DND-41 (cell line): Measurements from ENCODE around the gene GLIPR1L1.

Experiments used
- ATAC-seq: fragments of 200-7000 bp; cut with Tn5 transposase; 3 replicates; pipeline ENCODE4 v1.9.1; 2021; ENCODE audit warnings: low read depth; ENCODE audit not compliant: insufficient read depth
- DNase-seq: peaks from one replicate; pipeline ENCODE4 v3.0.0-alpha.2; 2020
- H2AFZ ChIP-seq: 2 replicates; pipeline ENCODE4 v1.6.0; 2012; ENCODE audit warnings: low read depth, low read length
- H3K27ac ChIP-seq: 2 replicates; pipeline ENCODE4 v1.5.1; 2012; ENCODE audit warnings: low read length, inconsistent platforms
- H3K27me3 ChIP-seq: fragments of 200-600 bp; sonication (generic); 2 replicates; pipeline ENCODE4 v1.6.0; 2012; ENCODE audit warnings: low read length, mild to moderate bottlenecking, inconsistent platforms; ENCODE audit not compliant: insufficient read depth, poor library complexity
- H3K36me3 ChIP-seq: 2 replicates; pipeline ENCODE4 v1.5.1; 2012; ENCODE audit warnings: low read length, inconsistent platforms; ENCODE audit not compliant: insufficient read depth
- H3K4me1 ChIP-seq: 2 replicates; pipeline ENCODE4 v1.5.1; 2012; ENCODE audit warnings: mild to moderate bottlenecking, low read length; ENCODE audit not compliant: insufficient read depth
- H3K4me2 ChIP-seq: 2 replicates; pipeline ENCODE4 v1.6.0; 2012; ENCODE audit warnings: mild to moderate bottlenecking, moderate library complexity, low read length, inconsistent platforms; ENCODE audit not compliant: insufficient read depth
- H3K4me3 ChIP-seq, 2 experiments: fragments of 200-600 bp in 1 of 2; shearing (Covaris generic) in 1 of 2; 2 replicates each; pipeline ENCODE4 v1.5.1; 2012 to 2016; ENCODE audit warnings: inconsistent platforms in 2 of 2, low read length in 2 of 2, mild to moderate bottlenecking in 2 of 2, low read depth in 1 of 2, moderate library complexity in 1 of 2
- H3K79me2 ChIP-seq: 2 replicates; pipeline ENCODE4 v1.6.0; 2012; ENCODE audit warnings: low read length, inconsistent platforms; ENCODE audit not compliant: insufficient read depth
- H3K9ac ChIP-seq: 2 replicates; pipeline ENCODE4 v1.6.0; 2012; ENCODE audit warnings: low read depth, mild to moderate bottlenecking, inconsistent platforms, low read length, moderate library complexity
- H3K9me3 ChIP-seq: 2 replicates; pipeline ENCODE4 v1.5.1; 2012; ENCODE audit warnings: low read length, moderate library complexity, mild to moderate bottlenecking, inconsistent platforms; ENCODE audit not compliant: insufficient read depth, severe bottlenecking
- H4K20me1 ChIP-seq: 2 replicates; pipeline ENCODE4 v1.6.0; 2012; ENCODE audit warnings: low read length; ENCODE audit not compliant: insufficient read depth
- EZH2 ChIP-seq: IDR thresholded peaks from 3 replicates; pipeline ENCODE4 v1.6.1; 2012; ENCODE audit warnings: borderline replicate concordance, low read depth, mild to moderate bottlenecking, moderate library complexity, low read length, inconsistent platforms; ENCODE audit not compliant: severe bottlenecking
- TF ChIP-seq, protein P1 (sequence below): IDR thresholded peaks from 2 replicates; pipeline ENCODE4 v1.5.1; 2012; ENCODE audit warnings: borderline replicate concordance, low read length, moderate library complexity, mild to moderate bottlenecking; ENCODE audit not compliant: poor library complexity, severe bottlenecking; ENCODE audit errors: extremely low read depth

Gene GLIPR1L1

GRCh38 chr12:75378354-75378753 is 43.9 kb downstream of the GLIPR1L1 start:
- Histone ChIP-seq H3K27ac (no peak overlapping the region), H3K79me2 (0 out of 2 replicates have a peak, but pooled peaks cover 2% of the 10 kb centered on the region), H2AFZ (no peak overlapping the region), H3K4me3 (no peak overlapping the region), H3K27me3 (no peaks in the 10 kb centered on the region), H4K20me1 (no peaks in the 10 kb centered on the region), H3K4me2 (no peak overlapping the region), H3K9me3 (no peaks in the 10 kb centered on the region), H3K4me1 (no peaks in the 10 kb centered on the region), H3K36me3 (no peaks in the 10 kb centered on the region), H3K9ac (no peak overlapping the region)
- ATAC-seq (no peak), DNase-seq (no peak)
- TF ChIP-seq, protein P1, sequence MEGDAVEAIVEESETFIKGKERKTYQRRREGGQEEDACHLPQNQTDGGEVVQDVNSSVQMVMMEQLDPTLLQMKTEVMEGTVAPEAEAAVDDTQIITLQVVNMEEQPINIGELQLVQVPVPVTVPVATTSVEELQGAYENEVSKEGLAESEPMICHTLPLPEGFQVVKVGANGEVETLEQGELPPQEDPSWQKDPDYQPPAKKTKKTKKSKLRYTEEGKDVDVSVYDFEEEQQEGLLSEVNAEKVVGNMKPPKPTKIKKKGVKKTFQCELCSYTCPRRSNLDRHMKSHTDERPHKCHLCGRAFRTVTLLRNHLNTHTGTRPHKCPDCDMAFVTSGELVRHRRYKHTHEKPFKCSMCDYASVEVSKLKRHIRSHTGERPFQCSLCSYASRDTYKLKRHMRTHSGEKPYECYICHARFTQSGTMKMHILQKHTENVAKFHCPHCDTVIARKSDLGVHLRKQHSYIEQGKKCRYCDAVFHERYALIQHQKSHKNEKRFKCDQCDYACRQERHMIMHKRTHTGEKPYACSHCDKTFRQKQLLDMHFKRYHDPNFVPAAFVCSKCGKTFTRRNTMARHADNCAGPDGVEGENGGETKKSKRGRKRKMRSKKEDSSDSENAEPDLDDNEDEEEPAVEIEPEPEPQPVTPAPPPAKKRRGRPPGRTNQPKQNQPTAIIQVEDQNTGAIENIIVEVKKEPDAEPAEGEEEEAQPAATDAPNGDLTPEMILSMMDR = no peak
- no peak for TF ChIP-seq EZH2

DNA sequence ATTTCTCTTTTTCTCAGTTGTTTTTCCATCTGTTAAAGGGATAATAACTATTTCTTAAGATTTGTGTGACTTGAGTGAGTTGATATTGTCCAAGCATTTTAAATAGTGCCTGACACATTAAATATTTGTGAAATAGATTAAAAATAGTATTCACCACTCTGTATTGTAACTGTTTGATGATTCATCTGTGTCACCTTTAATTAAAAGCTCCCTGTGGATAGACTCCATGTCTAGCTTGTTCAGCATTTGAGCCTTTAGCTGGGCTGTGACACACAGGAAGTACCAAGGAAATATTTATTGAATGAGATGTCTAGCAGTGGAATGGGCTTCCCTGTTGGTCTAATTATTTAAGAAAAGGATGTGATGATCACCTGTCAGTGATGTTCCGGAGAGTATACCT is 54.6 kb downstream of the GLIPR1L1 start:
- H3K36me3 ChIP-seq = no peaks in the 10 kb centered on the region
- H3K79me2 ChIP-seq = no peaks in the 10 kb centered on the region; the same call in 1 of the 2 replicates
- peak overlapping the region; percentile 79 for H3K4me2 ChIP-seq
- DNase-seq = no peak
- no peaks in the 10 kb centered on the region for H4K20me1 ChIP-seq
- no peak for TF ChIP-seq EZH2
- TF ChIP-seq, protein P1 = no peak
- H3K9ac ChIP-seq = peak overlapping the region; percentile 78; the same call in 1 of the 2 replicates
- H3K4me1 ChIP-seq = peaks cover 37% of the 10 kb centered on the region
- peak overlapping the region; percentile 61; the same call in 1 of the 2 replicates for H2AFZ ChIP-seq
- peak overlapping the region in 1 of 2 experiments; percentile 74; a peak in 1 of 4 replicates for H3K4me3 ChIP-seq
- H3K9me3 ChIP-seq = no peaks in the 10 kb centered on the region
- no peaks in the 10 kb centered on the region for H3K27me3 ChIP-seq
- ATAC-seq = no peak
- peak overlapping the region; percentile 99 for H3K27ac ChIP-seq

DNA sequence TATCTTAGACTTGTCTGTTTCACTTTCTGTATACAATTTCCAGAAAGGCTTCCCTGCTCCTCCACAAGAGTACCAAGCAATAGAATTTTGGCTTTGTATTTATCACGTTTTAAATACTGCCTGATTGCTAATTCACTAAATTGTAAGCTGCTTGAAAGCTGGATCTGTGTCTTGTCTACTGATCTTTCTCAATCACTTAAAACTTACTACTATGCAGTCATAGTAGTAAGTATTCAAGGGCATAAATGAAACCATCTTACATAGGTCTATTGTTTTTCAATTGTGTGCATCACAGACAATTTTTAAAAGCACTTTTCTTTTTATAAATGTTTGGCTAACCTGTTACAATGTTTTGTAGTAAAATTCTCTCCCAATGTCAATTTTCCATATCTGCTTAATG is 55.2 kb downstream of the GLIPR1L1 start:
- ATAC-seq (no peak), DNase-seq (no peak)
- no peaks in the 10 kb centered on the region for H4K20me1 ChIP-seq
- peak overlapping the region; percentile 61 for H2AFZ ChIP-seq
- H3K27me3 ChIP-seq = no peaks in the 10 kb centered on the region
- H3K4me3 ChIP-seq = peak overlapping the region; percentile 6 to 74; a peak in 3 of 4 replicates
- peak overlapping the region; percentile 78 for H3K9ac ChIP-seq
- TF ChIP-seq, protein P1 = no peak
- TF ChIP-seq EZH2 = no peak
- H3K27ac ChIP-seq = peak overlapping the region; percentile 99
- H3K9me3 ChIP-seq = no peaks in the 10 kb centered on the region
- H3K4me1 ChIP-seq = peaks cover 37% of the 10 kb centered on the region
- peak overlapping the region; percentile 79 for H3K4me2 ChIP-seq
- no peaks in the 10 kb centered on the region for H3K36me3 ChIP-seq
- H3K79me2 ChIP-seq = no peaks in the 10 kb centered on the region; the same call in 1 of the 2 replicates
